HTERT RPE-1 (cell line): Measurements from ENCODE around the gene RPL15.

Source experiments
- in situ Hi-C: fragments of 300-500 bp; cut with MboI; formaldehyde crosslinking; loops from 4 replicates; pipeline ENCODE4 v1.14.3; 2020; ENCODE audit warnings: low sequenced_read_pairs

Gene RPL15

GRCh38 chr3:23959135-23959900 lies 42.4 kb downstream of the RPL15 start:
- in situ Hi-C loops = no loop called here

GRCh38 chr3:23960649-23961048 lies 43.7 kb downstream of the RPL15 start:
- in situ Hi-C loops = no loop called here

GRCh38 chr3:23961066-23961465 lies 44.1 kb downstream of the RPL15 start:
- in situ Hi-C loops = no loop called here

- in situ Hi-C loops = no loop called here
These were observed 45.0 kb downstream of the RPL15 start for GRCh38 chr3:23961913-23962312.

GRCh38 chr3:23964537-23965235 lies 47.8 kb downstream of the RPL15 start:
- in situ Hi-C loops = no loop called here

- in situ Hi-C loops = no loop called here
These were observed 49.4 kb downstream of the RPL15 start for GRCh38 chr3:23966328-23966727.

GRCh38 chr3:23968463-23969184 lies 51.7 kb downstream of the RPL15 start:
- in situ Hi-C loops = no loop called here

- in situ Hi-C loops = no loop called here
These were observed 52.5 kb downstream of the RPL15 start for GRCh38 chr3:23969393-23969792.
